ENCODE data around the gene LRRN1.

The LRRN1 gene

GRCh38 chr3:3799173-3800079 lies at the start of gene LRRN1:
Gene LRRN1 (plus strand): TSS chr3:3799431. CDS start chr3:3844642, 45,211 bp downstream.
- no peak for DNase-seq

GRCh38 chr3:3753416-3753815 lies 45.8 kb upstream of the LRRN1 start:
- no peak for DNase-seq

GRCh38 chr3:3765661-3766060 lies 33.6 kb upstream of the LRRN1 start:
- DNase-seq = no peak

GRCh38 chr3:3766140-3766539 lies 33.1 kb upstream of the LRRN1 start:
- no peak for DNase-seq

GRCh38 chr3:3771094-3771493 lies 28.1 kb upstream of the LRRN1 start:
- no peak for DNase-seq

GRCh38 chr3:3771567-3771966 lies 27.7 kb upstream of the LRRN1 start:
- no peak for DNase-seq

GRCh38 chr3:3772338-3772737 lies 26.9 kb upstream of the LRRN1 start:
- no peak for DNase-seq

- DNase-seq = no peak
Measured at GRCh38 chr3:3772920-3773319, 26.3 kb upstream of the LRRN1 start.

- no peak for DNase-seq
Measured at GRCh38 chr3:3776607-3777006, 22.6 kb upstream of the LRRN1 start.

- no peak for DNase-seq
Measured at GRCh38 chr3:3778216-3778615, 21.0 kb upstream of the LRRN1 start.

- no peak for DNase-seq
Measured at GRCh38 chr3:3778641-3779270, 20.5 kb upstream of the LRRN1 start.

GRCh38 chr3:3782457-3782856 lies 16.8 kb upstream of the LRRN1 start:
- DNase-seq = no peak

GRCh38 chr3:3783210-3783609 lies 16.0 kb upstream of the LRRN1 start:
- no peak for DNase-seq

- no peak for DNase-seq
Measured at GRCh38 chr3:3783696-3784095, 15.5 kb upstream of the LRRN1 start.

- DNase-seq = no peak
Measured at GRCh38 chr3:3792391-3792790, 6.8 kb upstream of the LRRN1 start.

- no peak for DNase-seq
Measured at GRCh38 chr3:3798631-3799113, 559 bp upstream of the LRRN1 start.

- no peak for DNase-seq
Measured at GRCh38 chr3:3800080-3800455, 837 bp downstream of the LRRN1 start.

- no peak for DNase-seq
Measured at GRCh38 chr3:3800685-3801493, 1.7 kb downstream of the LRRN1 start.

- no peak for DNase-seq
Measured at GRCh38 chr3:3801494-3801841, 2.2 kb downstream of the LRRN1 start.

GRCh38 chr3:3802046-3802445 lies 2.8 kb downstream of the LRRN1 start:
- no peak for DNase-seq

GRCh38 chr3:3804560-3804959 lies 5.3 kb downstream of the LRRN1 start:
- no peak for DNase-seq

- no peak for DNase-seq
Measured at GRCh38 chr3:3806092-3806491, 6.9 kb downstream of the LRRN1 start.

GRCh38 chr3:3806856-3807255 lies 7.6 kb downstream of the LRRN1 start:
- no peak for DNase-seq

GRCh38 chr3:3813013-3813412 lies 13.8 kb downstream of the LRRN1 start:
- DNase-seq = no peak

Data from NCI-H2029 treated with DMSO at 0.1 percent for 48 hours (cell line).